Chondrocyte (in vitro differentiated cells): ENCODE results near the gene CORO1C. TPM values are rescaled to one million over a fixed set of nuclear protein-coding genes. Genes with fewer than 3 reads are reported as not detected.
"Not testable (repeated sequence)": the region's sequence is repeated elsewhere in the genome, so short reads cannot be mapped to it uniquely, and the experiment has no call there.

Experiments
- DNase-seq: peaks from one replicate; pipeline ENCODE4 v3.0.0; 2021; ENCODE audit warnings: mixed read lengths, low spot score
- H3K27ac Mint-ChIP-seq: one replicate; pipeline ENCODE4 v1.8.0; 2021; ENCODE audit warnings: mild to moderate bottlenecking, moderate library complexity, mixed read lengths; ENCODE audit not compliant: unreplicated experiment
- H3K27me3 Mint-ChIP-seq: 2 replicates; pipeline ENCODE4 v1.8.0; 2021; ENCODE audit warnings: low read depth, mixed read lengths
- H3K36me3 Mint-ChIP-seq: 2 replicates; pipeline ENCODE4 v1.8.0; 2021; ENCODE audit warnings: low read depth, mixed read lengths
- H3K4me1 Mint-ChIP-seq: 2 replicates; pipeline ENCODE4 v1.8.0; 2021; ENCODE audit warnings: low read depth, mild to moderate bottlenecking, mixed read lengths
- H3K4me3 Mint-ChIP-seq: one replicate; pipeline ENCODE4 v1.8.0; 2021; ENCODE audit warnings: mild to moderate bottlenecking, moderate library complexity, mixed read lengths; ENCODE audit not compliant: unreplicated experiment
- H3K9me3 Mint-ChIP-seq: 2 replicates; pipeline ENCODE4 v1.8.0; 2021; ENCODE audit warnings: low read depth, mixed read lengths
- CTCF ChIP-seq: fragments of 200-600 bp; sonication (generic); IDR thresholded peaks from 2 replicates; pipeline ENCODE4 v1.5.0; 2021; ENCODE audit warnings: antibody characterized with exemption, mild to moderate bottlenecking, moderate library complexity
- total RNA-seq: library from RNA; stranded (reverse); gene quantifications from 3 replicates; pipeline ENCODE4 v1.2.1, GENCODE V29; 2021

Gene CORO1C
- total RNA-seq, 1 donor from 2014 or later, result 336 TPM

DNA sequence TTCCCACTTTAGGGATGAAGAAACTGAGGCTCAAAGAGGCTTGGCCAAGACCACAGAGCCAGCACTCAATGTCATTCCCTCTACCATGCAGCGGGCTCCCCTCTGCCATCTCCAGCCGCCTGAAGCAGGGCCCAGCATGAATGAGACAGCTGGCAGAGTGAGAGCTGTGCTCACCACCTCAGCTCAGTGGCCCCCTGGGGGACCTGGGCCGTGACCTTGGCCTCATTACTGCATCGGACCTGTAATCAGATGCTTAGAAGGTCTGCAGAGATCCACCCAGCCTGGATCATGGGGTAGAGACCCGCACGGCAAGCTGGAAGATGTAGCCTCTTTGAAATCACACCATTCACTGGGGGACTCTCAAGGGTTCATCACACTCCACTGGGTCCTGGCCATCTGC is 22.7 kb upstream of the CORO1C start:
- DNase-seq, result no peak
- H3K4me1 Mint-ChIP-seq, result no peaks in the 10 kb centered on the region
- no peaks in the 10 kb centered on the region for H3K27me3 Mint-ChIP-seq
- TF ChIP-seq CTCF, result no peak
- no peaks in the 10 kb centered on the region for H3K9me3 Mint-ChIP-seq
- H3K27ac Mint-ChIP-seq, result no peak overlapping the region
- no peak overlapping the region for H3K4me3 Mint-ChIP-seq
- no peaks in the 10 kb centered on the region for H3K36me3 Mint-ChIP-seq

DNA sequence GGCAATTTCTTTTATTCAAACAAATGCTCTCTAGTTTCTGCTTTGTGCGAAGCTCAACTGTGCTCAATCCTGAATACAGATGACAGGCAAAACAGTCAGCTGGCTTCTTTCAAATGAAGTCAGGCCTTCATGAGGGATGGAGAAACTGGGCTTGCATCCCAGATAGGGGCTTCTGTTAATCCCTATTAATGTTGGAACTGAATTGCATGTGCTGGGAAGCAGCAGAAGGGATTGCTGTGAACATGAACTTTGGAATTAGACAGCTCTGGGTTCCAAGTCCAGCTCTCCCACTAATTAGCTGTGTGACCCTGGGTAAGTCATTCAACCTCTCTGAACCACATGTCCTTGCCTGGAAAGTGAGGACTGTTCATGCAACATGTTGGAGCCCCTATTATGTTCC is 21.1 kb upstream of the CORO1C start:
- Mint-ChIP-seq H3K4me3 (no peak overlapping the region), H3K36me3 (peaks cover under 1% of the 10 kb centered on the region), H3K9me3 (peaks cover under 1% of the 10 kb centered on the region), H3K27ac (no peak overlapping the region), H3K4me1 (no peaks in the 10 kb centered on the region), H3K27me3 (no peaks in the 10 kb centered on the region)
- TF ChIP-seq CTCF, result no peak
- DNase-seq, result no peak

GRCh38 chr12:108751821-108752220 is 20.5 kb upstream of the CORO1C start:
- no peaks in the 10 kb centered on the region for H3K4me1 Mint-ChIP-seq
- no peak for DNase-seq
- TF ChIP-seq CTCF, result no peak
- H3K27ac Mint-ChIP-seq, result no peak overlapping the region
- peaks cover 2% of the 10 kb centered on the region for H3K9me3 Mint-ChIP-seq
- no peaks in the 10 kb centered on the region for H3K27me3 Mint-ChIP-seq
- peaks cover 1% of the 10 kb centered on the region for H3K36me3 Mint-ChIP-seq
- no peak overlapping the region for H3K4me3 Mint-ChIP-seq

- H3K4me1 Mint-ChIP-seq, result not testable (repeated sequence)
Measured at GRCh38 chr12:108751003-108751402, 19.7 kb upstream of the CORO1C start.

GRCh38 chr12:108750526-108750925 is 19.2 kb upstream of the CORO1C start:
- Mint-ChIP-seq H3K27ac (no peak overlapping the region), H3K36me3 (peaks cover 1% of the 10 kb centered on the region), H3K9me3 (peaks cover 2% of the 10 kb centered on the region), H3K4me3 (no peak overlapping the region), H3K4me1 (no peaks in the 10 kb centered on the region), H3K27me3 (no peaks in the 10 kb centered on the region)
- no peak for DNase-seq
- TF ChIP-seq CTCF, result no peak

More at GRCh38 chr12:108751003-108751402, 19.7 kb upstream of the CORO1C start:
- not testable (repeated sequence) for H3K9me3 Mint-ChIP-seq, H3K27ac Mint-ChIP-seq, H3K27me3 Mint-ChIP-seq, DNase-seq, H3K4me3 Mint-ChIP-seq, H3K36me3 Mint-ChIP-seq

GRCh38 chr12:108747563-108747962 is 16.2 kb upstream of the CORO1C start:
- Mint-ChIP-seq H3K27ac (no peak overlapping the region), H3K4me1 (peaks cover 7% of the 10 kb centered on the region), H3K36me3 (peaks cover 1% of the 10 kb centered on the region), H3K4me3 (no peak overlapping the region), H3K27me3 (no peaks in the 10 kb centered on the region), H3K9me3 (peaks cover 2% of the 10 kb centered on the region)
- DNase-seq, result no peak
- TF ChIP-seq CTCF, result no peak
